ENCODE results near the gene ZNF850. TPM values are rescaled to one million over a fixed set of nuclear protein-coding genes. Genes with fewer than 3 reads are reported as not detected.
A peak's percentile ranks its signal among the peaks of the same experiment; 100 is the strongest.
"Not testable (repeated sequence)": the region's sequence is repeated elsewhere in the genome, so short reads cannot be mapped to it uniquely, and the experiment has no call there.

Gene ZNF850
- 0.73 TPM for polyA plus RNA-seq (2013, experiment 1 of 2; ENCODE audit: insufficient read length)
- polyA plus RNA-seq (2013, experiment 2 of 2; ENCODE audit: insufficient read length) = 0.87 TPM

- peak; percentile 94 for DNase-seq
Measured at GRCh38 chr19:36772311-36773222, at the start of gene ZNF850. Gene ZNF850 (minus strand): TSS chr19:36772807. CDS start chr19:36762606, 10,201 bp downstream.

DNA sequence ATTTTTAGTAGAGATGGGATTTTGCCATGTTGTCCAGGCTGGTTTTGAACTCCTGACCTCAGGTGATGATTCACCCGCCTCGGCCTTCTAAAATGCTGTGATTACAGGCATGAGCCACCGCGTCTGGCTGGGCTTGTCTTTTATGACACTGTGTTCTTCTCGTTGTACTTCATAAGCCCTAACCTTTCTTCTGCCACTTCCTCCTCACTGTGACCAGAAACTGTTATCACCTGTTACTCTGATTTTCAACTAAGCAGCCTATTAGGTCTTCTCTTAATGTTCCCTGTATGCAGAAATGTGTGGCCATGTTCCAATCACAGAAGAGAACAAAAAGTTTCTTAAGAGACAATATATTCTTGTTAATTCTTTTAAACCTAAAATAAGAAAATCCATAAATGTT is 49.2 kb upstream of the ZNF850 start:
- no peak for DNase-seq

GRCh38 chr19:36819130-36819630 is 46.6 kb upstream of the ZNF850 start:
- DNase-seq = no peak

DNA sequence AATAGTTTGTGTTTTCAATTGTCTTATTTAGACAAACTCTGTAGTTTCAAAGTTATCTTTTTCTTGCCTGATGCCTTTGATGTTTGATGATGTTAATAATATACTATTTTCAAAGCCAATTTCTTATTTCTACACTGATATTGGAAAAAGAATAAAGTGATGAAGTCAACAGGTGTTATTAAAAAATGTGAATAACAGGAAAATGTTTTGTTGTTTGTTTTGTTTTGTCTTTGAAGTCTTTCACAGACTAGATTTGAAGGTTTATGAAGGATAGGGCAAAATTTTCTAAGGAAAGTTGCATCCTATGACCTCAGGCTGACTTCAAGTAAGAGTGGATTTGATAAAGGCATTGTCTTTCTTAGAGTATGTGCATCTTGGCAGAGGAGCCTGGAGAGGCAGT is 34.4 kb upstream of the ZNF850 start:
- no peak for DNase-seq

DNA sequence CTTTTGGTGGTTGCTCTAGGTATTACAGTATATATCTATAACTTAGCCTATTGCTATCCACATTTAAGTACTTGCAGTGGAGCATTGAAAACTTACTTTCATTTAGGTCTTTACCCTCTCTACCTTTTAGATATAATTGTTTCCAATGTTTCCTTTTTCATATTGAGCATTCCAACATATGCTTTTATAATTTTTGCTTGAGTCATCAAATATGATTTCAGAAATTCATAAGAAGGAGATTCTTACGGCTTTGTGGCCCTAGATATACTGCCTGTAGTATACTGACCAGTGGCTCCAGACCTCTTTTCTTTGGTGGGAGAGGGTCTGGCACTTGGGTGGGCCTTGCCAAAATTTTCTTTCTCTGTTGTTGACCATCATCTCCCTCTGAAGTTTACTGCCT is 32.8 kb upstream of the ZNF850 start:
- no peak for DNase-seq

GRCh38 chr19:36797786-36798108 is 25.1 kb upstream of the ZNF850 start:
- DNase-seq = no peak

- DNase-seq = no peak
Measured at GRCh38 chr19:36796714-36796992, 24.0 kb upstream of the ZNF850 start.

DNA sequence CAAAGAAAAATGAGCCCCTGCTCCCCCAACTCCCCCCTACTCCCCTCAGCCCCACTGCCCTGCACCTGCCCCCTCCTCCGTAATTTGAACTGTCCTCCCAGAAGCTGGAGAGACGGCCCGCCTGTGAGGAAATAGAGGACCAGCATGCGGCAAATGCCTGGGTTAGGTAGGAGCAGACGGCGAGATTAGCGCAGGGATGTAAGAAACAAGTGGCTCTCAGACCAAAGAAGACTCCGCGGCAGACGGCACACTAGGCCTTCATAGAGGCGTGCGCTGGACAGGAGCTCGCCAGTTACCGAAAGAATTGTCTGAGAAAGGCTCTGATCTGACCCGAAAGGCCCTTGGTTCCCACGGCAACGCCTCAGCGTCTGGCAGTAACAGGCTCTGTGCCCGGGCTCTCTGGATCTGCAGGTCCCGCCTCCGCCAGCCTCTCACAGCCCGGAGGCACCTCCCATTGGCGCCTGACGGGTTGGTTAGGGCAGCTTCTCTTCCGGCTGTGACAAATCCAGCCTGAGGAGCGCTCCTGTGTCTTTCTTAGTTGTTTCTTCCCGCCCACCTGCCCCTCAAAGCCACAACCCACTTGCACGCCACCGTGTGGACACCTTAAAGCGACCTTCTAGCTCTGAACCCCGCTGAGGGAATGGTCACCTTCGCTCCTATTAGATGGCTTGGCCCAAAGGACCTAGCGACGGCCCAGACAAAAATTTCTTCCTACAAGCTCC is 19.0 kb upstream of the ZNF850 start:
- DNase-seq = peak; percentile 1

DNA sequence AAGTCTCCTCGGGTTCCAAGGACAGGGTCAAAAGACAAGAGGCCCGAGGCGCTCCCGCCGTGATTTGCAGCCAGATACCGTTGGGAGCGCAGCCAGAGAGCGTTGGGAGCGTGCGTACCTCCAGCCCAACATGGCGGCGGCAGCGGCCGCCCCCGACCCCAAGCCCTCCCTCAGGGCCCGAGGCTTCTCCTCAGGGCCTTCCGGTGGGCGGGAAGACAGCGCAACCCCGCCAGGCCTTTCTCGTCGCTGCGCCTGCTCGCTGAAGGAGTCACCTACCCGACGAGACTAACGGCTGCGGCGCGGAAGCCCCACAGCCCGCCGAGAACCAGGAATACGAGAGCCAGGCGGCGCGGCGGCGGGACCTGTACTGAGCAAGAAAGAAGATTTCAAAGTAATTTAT is 3.2 kb upstream of the ZNF850 start:
- DNase-seq = peak; percentile 7

GRCh38 chr19:36773223-36773579 is 594 bp upstream of the ZNF850 start:
- DNase-seq = no peak

DNA sequence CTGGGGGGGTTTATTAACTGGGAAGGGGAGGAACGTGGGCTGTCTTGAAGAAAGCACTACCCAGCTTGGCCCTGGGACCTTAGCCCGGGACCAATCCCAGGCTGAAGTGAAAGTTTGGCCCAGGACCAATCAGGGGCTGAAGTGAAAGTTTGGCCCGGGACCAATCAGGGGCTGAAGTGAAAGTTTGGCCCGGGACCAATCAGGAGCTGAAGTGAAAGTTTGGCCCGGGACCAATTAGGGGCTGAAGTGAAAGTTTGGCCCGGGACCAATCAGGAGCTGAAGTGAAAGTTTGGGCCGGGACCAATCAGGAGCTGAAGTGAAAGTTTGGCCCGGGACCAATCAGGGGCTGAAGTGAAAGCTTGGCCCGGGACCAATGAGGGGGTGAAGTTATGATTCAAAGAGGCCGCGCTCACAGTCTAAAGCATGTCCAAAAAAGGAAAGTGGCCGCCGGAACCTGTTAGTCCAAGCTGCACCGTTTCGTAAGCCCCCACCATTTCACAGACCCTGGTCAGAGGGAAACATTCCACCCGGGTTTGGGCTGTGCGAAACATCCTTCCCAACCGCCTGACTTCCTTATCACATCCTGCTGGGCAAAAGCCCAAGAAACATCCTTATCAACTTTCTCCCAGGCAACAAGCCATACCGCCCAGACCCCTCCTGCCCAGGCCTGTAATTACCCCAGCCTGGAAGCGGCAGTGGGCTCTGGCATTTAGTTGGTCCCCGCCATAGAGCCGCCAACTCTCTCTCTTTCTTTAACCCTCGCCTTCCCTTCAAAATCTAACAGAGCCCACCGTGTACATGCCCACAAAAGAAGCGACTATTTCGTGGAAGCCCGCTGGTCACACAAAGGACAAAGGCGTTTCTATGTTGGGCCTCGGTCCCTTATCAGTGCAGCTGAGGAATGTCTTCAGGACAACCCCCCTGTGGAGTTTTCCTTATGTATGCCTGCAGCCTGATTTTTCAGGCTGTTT is 1.1 kb downstream of the ZNF850 start:
- DNase-seq = peak; percentile 76

DNA sequence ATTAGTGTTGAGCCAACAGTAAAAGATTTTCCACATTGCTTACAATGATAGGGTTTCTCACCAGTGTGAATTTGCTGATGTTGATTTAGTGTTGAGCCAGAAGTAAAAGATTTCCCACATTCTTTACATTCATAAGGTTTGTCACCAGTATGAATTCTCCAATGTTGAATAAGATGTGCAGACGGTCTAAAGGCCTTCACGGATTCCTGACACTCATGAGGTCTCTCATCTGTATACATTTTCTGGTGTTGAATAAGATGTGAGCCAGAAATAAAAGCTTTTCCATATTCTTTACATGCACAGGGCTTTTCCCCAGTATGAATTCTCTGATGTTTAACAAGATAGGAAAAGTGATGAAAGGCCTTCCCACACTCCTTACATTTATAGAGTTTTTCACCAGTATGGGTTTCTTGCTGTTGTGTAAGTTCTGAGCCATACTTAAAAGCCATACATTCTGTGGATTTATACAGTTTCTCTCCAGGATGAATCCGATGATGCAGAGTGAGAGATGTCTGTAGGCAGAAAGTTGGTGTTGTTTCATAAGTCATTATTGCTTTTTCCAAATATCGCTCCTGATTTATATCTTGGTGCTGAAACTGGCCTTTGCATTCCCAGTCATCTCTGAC is 22.4 kb downstream of the ZNF850 start:
- DNase-seq = no peak

DNA sequence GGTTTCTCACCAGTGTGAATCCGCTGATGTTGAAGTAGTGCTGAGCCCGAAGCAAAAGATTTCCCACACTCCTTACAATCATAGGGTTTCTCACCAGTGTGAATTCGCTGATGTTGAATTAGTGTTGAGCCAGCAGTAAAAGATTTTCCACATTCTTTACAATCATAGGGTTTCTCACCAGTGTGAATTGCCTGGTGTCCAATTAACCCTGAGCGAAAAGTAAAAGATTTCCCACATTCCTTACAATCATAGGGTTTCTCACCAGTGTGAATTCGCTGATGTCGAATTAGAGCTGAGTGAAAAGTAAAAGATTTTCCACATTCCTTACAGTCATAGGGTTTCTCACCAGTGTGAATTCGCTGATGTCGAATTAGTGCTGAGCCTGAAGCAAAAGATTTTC is 23.0 kb downstream of the ZNF850 start:
- DNase-seq = not testable (repeated sequence)

GRCh38 chr19:36748431-36749275 is 24.0 kb downstream of the ZNF850 start:
- no peak for DNase-seq

DNA sequence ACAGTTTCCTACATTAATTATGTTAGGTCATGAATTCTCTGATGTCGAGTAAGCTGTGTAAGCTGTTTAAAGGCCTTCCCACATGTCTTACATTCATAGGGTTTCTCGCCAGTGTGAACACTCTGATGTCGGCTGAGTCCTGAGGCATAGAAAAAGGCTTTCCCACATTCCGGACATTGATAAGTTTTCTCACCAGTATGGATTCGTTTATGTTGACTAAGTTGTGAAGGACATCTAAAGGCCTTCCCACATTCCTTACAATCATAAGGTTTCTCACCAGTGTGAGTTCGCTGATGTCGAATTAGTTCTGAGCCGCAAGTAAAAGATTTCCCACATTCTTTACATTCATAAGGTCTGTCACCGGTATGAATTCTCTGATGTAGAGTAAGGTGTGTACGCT is 24.9 kb downstream of the ZNF850 start:
- no peak for DNase-seq

DNA sequence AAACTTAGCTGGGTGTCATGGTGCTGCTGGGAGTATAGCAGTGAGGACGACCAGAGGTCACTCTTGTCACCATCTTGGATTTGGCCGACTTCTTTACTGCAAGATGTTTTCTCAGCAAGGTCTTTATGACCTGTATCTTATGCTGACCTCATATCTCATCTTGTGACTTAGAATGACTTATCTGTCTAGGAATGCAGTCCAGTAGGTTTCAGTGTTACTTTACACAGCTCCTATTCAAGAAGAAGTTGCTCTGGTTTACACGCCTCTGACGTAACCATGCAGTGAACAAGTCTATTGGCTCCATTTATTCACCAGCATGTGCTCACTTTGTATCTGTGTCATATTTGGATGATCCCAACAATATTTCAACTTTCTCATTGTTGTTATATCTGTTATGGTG is 26.7 kb downstream of the ZNF850 start:
- no peak for DNase-seq

GRCh38 chr19:36736166-36736565 is 36.4 kb downstream of the ZNF850 start:
- not testable (repeated sequence) for DNase-seq

GRCh38 chr19:36719687-36720556 is 52.7 kb downstream of the ZNF850 start:
- peak; percentile 2 for DNase-seq

DNA sequence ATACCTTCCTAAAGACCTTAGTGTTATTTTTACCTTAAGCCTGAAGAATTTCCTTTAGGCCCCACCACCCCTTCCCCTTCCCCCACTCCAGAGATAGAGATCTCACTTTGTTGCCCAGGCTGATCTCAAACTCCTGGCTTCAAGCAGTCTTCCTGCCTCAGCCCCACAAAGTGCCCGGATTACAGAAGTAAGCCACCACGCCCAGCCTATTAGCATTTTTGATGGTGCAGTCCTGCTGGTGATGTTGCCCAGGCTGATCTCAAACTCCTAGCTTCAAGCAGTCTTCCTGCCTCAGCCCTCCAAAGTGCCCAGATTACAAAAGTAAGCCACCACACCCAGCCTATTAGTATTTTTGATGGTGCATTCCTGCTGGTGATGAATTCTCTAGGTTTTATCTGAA is 63.2 kb downstream of the ZNF850 start:
- no peak for DNase-seq

- DNase-seq = no peak
Measured at GRCh38 chr19:36707134-36707533, 65.5 kb downstream of the ZNF850 start.

Measured in fibroblast of skin of scalp (primary cell).